Measurements from ENCODE around the gene MFSD2B. TPM values are rescaled to one million over a fixed set of nuclear protein-coding genes. Genes with fewer than 3 reads are reported as not detected.

The MFSD2B gene
- total RNA-seq, 1 experiment from 2014 or later, result 0.23 TPM

DNA sequence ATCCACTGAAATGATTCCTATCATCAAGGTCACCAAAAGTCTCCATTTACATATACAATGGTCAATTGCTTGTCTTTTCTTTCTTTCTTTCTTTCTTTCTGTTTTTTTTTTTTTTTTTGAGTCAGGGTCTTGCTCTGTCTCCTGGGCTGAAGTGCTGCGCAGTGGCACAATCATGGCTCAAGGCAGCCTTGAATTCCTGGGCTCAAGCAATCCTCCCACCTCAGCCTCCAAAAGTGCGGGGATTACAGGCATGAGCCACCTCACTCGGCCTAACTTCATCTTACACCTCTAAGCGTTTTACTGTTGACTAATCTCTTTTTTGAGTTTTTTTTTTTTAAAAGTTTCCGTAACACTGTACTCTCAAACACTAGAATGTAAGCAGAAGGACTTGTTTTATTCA lies 65.4 kb downstream of the MFSD2B start:
- no peak for DNase-seq (ENCODE audit: low read depth, low spot score)
- in situ Hi-C loops (cut with HindIII; ENCODE audit: low pct_unique_long_range_greater_than_20kb, low sequenced_read_pairs), result no loop called here
- Histone ChIP-seq H3K4me1 (ENCODE audit: control insufficient read depth, insufficient read depth, low read length) (peaks cover 13% of the 10 kb centered on the region; the same call in 1 of the 2 replicates), H3K27me3 (ENCODE audit: control insufficient read depth, insufficient read depth, low read length) (no peaks in the 10 kb centered on the region), H3K9me3 (ENCODE audit: control insufficient read depth, insufficient read depth, low read depth, low read length) (no peaks in the 10 kb centered on the region), H3K27ac (ENCODE audit: low read length) (peak overlapping the region; percentile 94), H3K4me3 (ENCODE audit: low read depth in 2 of 2, low read length in 2 of 2) (peak overlapping the region; percentile 96 to 97), H3K36me3 (ENCODE audit: control insufficient read depth, insufficient read depth, low read length) (peaks cover 16% of the 10 kb centered on the region)
- POLR2A ChIA-PET, result no interaction called here
- no peak for ATAC-seq
- intact Hi-C loops (cut with micrococcal nuclease; ENCODE audit: unreplicated experiment), result no loop called here
- BruUV-seq (replicated peaks), result no TSS peak
- TF ChIP-seq REST (IDR thresholded peaks at IDR 0.05; ENCODE audit: insufficient read depth in 1 of 2, low read depth in 2 of 2, low read length in 1 of 2) (no peak), SIN3A (IDR thresholded peaks at IDR 0.05; ENCODE audit: borderline replicate concordance, insufficient read depth, low read depth, low read length) (no peak), POLR2AphosphoS5 (IDR thresholded peaks at IDR 0.05; ENCODE audit: low read depth, low read length) (no peak), TCF7L2 (IDR thresholded peaks at IDR 0.05; ENCODE audit: low read depth, low read length) (no peak)
- TF ChIP-seq, protein P1, sequence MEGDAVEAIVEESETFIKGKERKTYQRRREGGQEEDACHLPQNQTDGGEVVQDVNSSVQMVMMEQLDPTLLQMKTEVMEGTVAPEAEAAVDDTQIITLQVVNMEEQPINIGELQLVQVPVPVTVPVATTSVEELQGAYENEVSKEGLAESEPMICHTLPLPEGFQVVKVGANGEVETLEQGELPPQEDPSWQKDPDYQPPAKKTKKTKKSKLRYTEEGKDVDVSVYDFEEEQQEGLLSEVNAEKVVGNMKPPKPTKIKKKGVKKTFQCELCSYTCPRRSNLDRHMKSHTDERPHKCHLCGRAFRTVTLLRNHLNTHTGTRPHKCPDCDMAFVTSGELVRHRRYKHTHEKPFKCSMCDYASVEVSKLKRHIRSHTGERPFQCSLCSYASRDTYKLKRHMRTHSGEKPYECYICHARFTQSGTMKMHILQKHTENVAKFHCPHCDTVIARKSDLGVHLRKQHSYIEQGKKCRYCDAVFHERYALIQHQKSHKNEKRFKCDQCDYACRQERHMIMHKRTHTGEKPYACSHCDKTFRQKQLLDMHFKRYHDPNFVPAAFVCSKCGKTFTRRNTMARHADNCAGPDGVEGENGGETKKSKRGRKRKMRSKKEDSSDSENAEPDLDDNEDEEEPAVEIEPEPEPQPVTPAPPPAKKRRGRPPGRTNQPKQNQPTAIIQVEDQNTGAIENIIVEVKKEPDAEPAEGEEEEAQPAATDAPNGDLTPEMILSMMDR (IDR thresholded peaks at IDR 0.05), result no peak
- CTCF ChIA-PET, result interaction anchor here (1.9 kb wide), 1 partner anchor 148 kb away, joined by 6 read pairs; the partner anchor contains the start of gene ATAD2B

Other genes starting within 250 kb of the MFSD2B start
- gene ATAD2B, start 83.0 kb upstream of the MFSD2B start, total RNA-seq (2021; ENCODE audit: unreplicated experiment), result 17.9 TPM
- gene UBXN2A, start 69.6 kb upstream of the MFSD2B start, total RNA-seq (2021; ENCODE audit: unreplicated experiment), result 23.3 TPM
- 20.0 TPM for gene WDCP, start 37.3 kb downstream of the MFSD2B start, total RNA-seq (2021; ENCODE audit: unreplicated experiment)
- 19.9 TPM for gene FKBP1B, start 39.7 kb downstream of the MFSD2B start, total RNA-seq (2021; ENCODE audit: unreplicated experiment)
- 129 TPM for gene SF3B6, start 66.2 kb downstream of the MFSD2B start, total RNA-seq (2021; ENCODE audit: unreplicated experiment)
- gene TP53I3, start 74.7 kb downstream of the MFSD2B start, total RNA-seq (2021; ENCODE audit: unreplicated experiment), result 51.3 TPM
- gene PFN4, start 113.2 kb downstream of the MFSD2B start, total RNA-seq (2021; ENCODE audit: unreplicated experiment), result 1.3 TPM
- gene FAM228B, start 113.4 kb downstream of the MFSD2B start, total RNA-seq (2021; ENCODE audit: unreplicated experiment), result 23.0 TPM
- gene FAM228A, start 165.0 kb downstream of the MFSD2B start, total RNA-seq (2021; ENCODE audit: unreplicated experiment), result not detected

Measured in Panc1 (cell line).